GM10266 (cell line): ENCODE data around the gene ZNF438.
"Not testable (repeated sequence)": the region's sequence is repeated elsewhere in the genome, so short reads cannot be mapped to it uniquely, and the experiment has no call there.

Experiments
- DNase-seq: peaks from one replicate; pipeline ENCODE4 v3.0.0; 2012; ENCODE audit errors: extremely low spot score
- CTCF ChIP-seq: IDR thresholded peaks from 2 replicates; pipeline ENCODE4 v1.5.1; 2012; ENCODE audit warnings: mild to moderate bottlenecking, low read depth; ENCODE audit not compliant: control insufficient read depth, insufficient read depth; ENCODE audit errors: missing control alignments

ZNF438 gene

GRCh38 chr10:31033147-31033546 is 1.5 kb upstream of the ZNF438 start:
- DNase-seq: no peak
- TF ChIP-seq CTCF: no peak

- TF ChIP-seq CTCF: no peak
- DNase-seq: peak; percentile 95
These were observed 830 bp upstream of the ZNF438 start for GRCh38 chr10:31032258-31033132.

- TF ChIP-seq CTCF: no peak
- no peak for DNase-seq
These were observed 484 bp downstream of the ZNF438 start for GRCh38 chr10:31031205-31031557.

- TF ChIP-seq CTCF: no peak
These were observed 865 bp downstream of the ZNF438 start for GRCh38 chr10:31030800-31031199.

GRCh38 chr10:31030260-31030659 is 1.4 kb downstream of the ZNF438 start:
- no peak for TF ChIP-seq CTCF
- DNase-seq: no peak

More at GRCh38 chr10:31030800-31031199, 865 bp downstream of the ZNF438 start:
- no peak for DNase-seq

GRCh38 chr10:31028081-31028480 is 3.6 kb downstream of the ZNF438 start:
- no peak for TF ChIP-seq CTCF
- no peak for DNase-seq

- not testable (repeated sequence) for DNase-seq
These were observed 5.4 kb downstream of the ZNF438 start for GRCh38 chr10:31026279-31026678.
